Thoracic aorta (tissue), 2 donors: ENCODE results near the gene LIPM. TPM values are rescaled to one million over a fixed set of nuclear protein-coding genes. Genes with fewer than 3 reads are reported as not detected.
"Not testable (repeated sequence)": the region's sequence is repeated elsewhere in the genome, so short reads cannot be mapped to it uniquely, and the experiment has no call there.

Experiments used
- ATAC-seq: fragments of 150-250 bp; one replicate; pipeline ENCODE4 v1.8.0; 2017; ENCODE audit warnings: low read depth; ENCODE audit not compliant: insufficient number of reproducible peaks, low FRiP score
- DNase-seq: peaks from one replicate; pipeline ENCODE4 v3.0.0-alpha.2; 2020; ENCODE audit warnings: low spot score
- H3K27ac ChIP-seq, 2 donors: fragments of 200-600 bp; sonication (generic); 1 replicate in 1 of 2; 2 replicates in 1 of 2; pipeline ENCODE4 v1.5.1; 2016; ENCODE audit warnings: mild to moderate bottlenecking in 2 of 2, moderate library complexity in 2 of 2
- H3K27me3 ChIP-seq: fragments of 200-600 bp; sonication (generic); replicated peaks from 2 replicates; pipeline ENCODE4 v1.6.0; 2016; ENCODE audit warnings: mild to moderate bottlenecking; ENCODE audit not compliant: insufficient read depth
- H3K36me3 ChIP-seq: fragments of 200-600 bp; sonication (generic); one replicate; pipeline ENCODE4 v1.5.1; 2016
- H3K4me1 ChIP-seq, 2 donors: fragments of 200-600 bp; sonication (generic); 1 replicate in 1 of 2; 2 replicates in 1 of 2; pipeline versions ENCODE4 v1.5.1 to v1.6.0; 2016; ENCODE audit warnings: low read depth in 2 of 2, mild to moderate bottlenecking in 1 of 2; ENCODE audit not compliant: control insufficient read depth in 1 of 2
- H3K4me3 ChIP-seq: fragments of 200-600 bp; sonication (generic); 2 replicates; pipeline ENCODE4 v1.5.1; 2016; ENCODE audit warnings: mild to moderate bottlenecking
- H3K9me3 ChIP-seq: fragments of 200-600 bp; sonication (generic); 2 replicates; pipeline ENCODE4 v1.5.1; 2016
- total RNA-seq, 2 donors: library from RNA; depleted of rRNA; stranded (reverse); fragments of >200 nt; gene quantifications; one replicate each; pipeline versions ENCODE4 v1.1.0 to v1.2.3, GENCODE V29; 2016
- TF ChIP-seq, protein P1 (sequence below): fragments of 200-600 bp; sonication (generic); IDR thresholded peaks from one replicate; pipeline ENCODE4 v1.5.1; 2019; ENCODE audit warnings: antibody characterized with exemption

LIPM gene
- total RNA-seq, 2 donors from 2014 or later = not detected

DNA sequence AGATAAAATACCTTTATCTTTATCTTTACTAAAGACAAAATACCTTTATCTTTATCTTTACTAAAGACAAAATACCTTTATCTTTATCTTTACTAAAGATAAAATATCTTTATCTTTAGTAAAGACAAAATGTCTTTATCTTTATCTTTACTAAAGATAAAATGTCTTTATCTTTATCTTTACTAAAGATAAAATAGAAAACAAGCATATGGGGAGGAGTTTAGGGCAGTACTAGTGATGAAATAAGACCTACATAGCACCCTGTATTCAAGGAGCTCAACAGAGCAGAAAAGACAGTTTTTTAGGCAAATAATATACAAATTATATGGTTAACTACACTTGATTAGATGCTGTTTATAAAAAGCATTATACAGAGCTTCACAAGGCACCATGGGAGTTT, 29.8 kb downstream of the LIPM start:
- Histone ChIP-seq H3K4me3 (no peak overlapping the region), H3K36me3 (no peaks in the 10 kb centered on the region), H3K27me3 (no peaks in the 10 kb centered on the region), H3K9me3 (no peaks in the 10 kb centered on the region), H3K27ac (no peak overlapping the region), H3K4me1 (no peaks in the 10 kb centered on the region)
- ATAC-seq (no peak), DNase-seq (no peak)
- TF ChIP-seq, protein P1, sequence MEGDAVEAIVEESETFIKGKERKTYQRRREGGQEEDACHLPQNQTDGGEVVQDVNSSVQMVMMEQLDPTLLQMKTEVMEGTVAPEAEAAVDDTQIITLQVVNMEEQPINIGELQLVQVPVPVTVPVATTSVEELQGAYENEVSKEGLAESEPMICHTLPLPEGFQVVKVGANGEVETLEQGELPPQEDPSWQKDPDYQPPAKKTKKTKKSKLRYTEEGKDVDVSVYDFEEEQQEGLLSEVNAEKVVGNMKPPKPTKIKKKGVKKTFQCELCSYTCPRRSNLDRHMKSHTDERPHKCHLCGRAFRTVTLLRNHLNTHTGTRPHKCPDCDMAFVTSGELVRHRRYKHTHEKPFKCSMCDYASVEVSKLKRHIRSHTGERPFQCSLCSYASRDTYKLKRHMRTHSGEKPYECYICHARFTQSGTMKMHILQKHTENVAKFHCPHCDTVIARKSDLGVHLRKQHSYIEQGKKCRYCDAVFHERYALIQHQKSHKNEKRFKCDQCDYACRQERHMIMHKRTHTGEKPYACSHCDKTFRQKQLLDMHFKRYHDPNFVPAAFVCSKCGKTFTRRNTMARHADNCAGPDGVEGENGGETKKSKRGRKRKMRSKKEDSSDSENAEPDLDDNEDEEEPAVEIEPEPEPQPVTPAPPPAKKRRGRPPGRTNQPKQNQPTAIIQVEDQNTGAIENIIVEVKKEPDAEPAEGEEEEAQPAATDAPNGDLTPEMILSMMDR = no peak

DNA sequence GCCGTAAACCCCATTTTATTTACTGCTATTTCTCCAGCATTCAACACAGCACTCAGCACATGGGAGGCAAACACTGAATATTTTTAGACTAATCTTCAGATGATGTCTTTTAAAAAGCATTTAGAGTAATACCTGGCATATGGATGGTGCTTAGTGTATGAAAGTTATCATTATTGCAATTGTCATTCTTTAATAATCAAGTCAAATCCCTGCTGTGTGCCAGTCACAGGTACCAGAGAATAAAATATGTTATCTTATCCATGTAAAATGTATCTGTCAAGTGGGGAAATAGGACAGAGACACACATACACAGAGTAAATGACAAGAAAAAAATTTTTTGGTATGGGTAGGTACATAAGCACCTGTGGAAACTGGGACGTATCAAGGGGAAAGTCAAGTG, 30.6 kb downstream of the LIPM start:
- Histone ChIP-seq H3K27me3 (no peaks in the 10 kb centered on the region), H3K27ac (no peak overlapping the region), H3K36me3 (no peaks in the 10 kb centered on the region), H3K4me3 (no peak overlapping the region), H3K9me3 (no peaks in the 10 kb centered on the region), H3K4me1 (no peaks in the 10 kb centered on the region)
- TF ChIP-seq, protein P1 = no peak
- DNase-seq = no peak
- no peak for ATAC-seq

DNA sequence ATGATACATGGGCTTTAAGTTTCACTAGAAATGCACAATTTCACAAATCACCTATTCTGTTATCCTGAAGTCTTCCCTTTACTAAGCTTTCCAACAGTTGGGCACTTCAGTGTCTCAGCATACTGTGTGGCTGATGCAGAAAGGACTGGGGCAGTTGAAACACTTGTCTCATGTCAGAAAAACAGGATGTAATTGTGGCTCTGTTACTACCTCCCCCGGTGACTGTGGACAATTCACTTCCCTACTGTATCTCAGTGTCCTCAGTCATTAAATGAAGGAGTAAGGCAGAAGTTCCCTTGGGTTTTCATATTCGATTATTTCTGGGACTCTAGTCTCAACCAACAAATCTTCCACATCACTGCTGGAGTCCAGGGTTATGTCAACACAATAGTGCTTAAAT, 31.2 kb downstream of the LIPM start:
- no peak for DNase-seq
- ATAC-seq = no peak
- Histone ChIP-seq H3K36me3 (no peaks in the 10 kb centered on the region), H3K4me3 (no peak overlapping the region), H3K4me1 (no peaks in the 10 kb centered on the region), H3K27ac (no peak overlapping the region), H3K27me3 (no peaks in the 10 kb centered on the region), H3K9me3 (no peaks in the 10 kb centered on the region)
- TF ChIP-seq, protein P1 = no peak

DNA sequence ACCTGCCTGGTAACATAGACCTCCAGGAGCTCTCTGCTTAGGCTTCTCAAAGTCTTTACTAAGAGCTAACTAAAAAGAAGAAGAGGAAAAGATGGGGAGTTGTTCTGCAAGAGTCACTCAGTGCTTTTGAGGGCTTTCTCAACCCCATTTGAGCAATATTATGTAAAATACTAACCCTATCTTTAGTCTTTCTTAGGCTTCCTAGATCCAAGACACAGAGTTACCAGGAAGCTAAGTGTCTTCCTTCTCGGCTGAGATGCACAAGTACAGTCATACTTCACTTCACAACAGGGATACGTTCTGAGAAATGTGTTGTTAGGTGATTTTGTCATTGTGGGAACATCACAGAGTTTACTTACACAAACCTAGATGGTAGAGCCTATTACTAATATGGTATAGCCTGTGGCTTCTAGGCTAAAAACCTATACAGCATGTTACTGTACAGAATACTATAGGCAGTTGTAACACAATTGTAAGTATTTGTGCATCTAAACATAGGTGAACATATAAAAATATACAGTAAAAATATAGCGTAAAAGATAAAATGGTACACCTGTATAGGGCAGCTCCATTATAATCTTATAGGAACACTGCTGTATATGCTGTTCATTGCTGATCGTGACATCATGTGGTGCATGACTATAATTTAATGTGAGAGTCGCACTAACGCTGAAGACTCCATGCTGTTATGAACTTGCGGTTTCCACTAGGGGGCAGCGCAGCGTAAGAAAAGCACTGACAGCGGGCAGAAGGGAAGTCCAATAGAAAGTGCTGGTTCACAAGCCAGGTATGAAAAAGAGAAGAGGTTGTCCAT, 32.8 kb downstream of the LIPM start:
- DNase-seq = peak; percentile 31

DNA sequence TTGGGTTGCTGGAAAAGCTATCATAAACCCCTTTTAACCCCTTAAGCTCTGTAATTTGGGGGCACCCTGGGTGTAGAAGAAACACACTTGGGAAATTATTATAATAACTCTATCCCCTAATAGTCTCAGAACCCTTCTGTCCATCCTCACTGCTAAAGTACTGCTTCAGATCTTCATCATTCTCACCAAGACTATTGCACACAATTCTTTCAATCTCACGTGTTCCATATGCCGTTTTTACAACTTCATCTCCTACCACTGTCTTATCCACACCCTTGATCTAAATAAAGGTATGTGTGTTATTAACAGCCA, 33.3 kb downstream of the LIPM start:
- TF ChIP-seq, protein P1 = peak; percentile 11
- Histone ChIP-seq H3K27ac (no peak overlapping the region), H3K4me1 (no peaks in the 10 kb centered on the region), H3K36me3 (no peaks in the 10 kb centered on the region), H3K4me3 (no peak overlapping the region), H3K9me3 (no peaks in the 10 kb centered on the region), H3K27me3 (no peaks in the 10 kb centered on the region)
- ATAC-seq (peak; percentile 45), DNase-seq (no peak)

More for the DNA sequence above, 32.8 kb downstream of the LIPM start:
- Histone ChIP-seq H3K27me3 (no peaks in the 10 kb centered on the region), H3K4me1 (no peaks in the 10 kb centered on the region), H3K36me3 (no peaks in the 10 kb centered on the region), H3K4me3 (no peak overlapping the region), H3K27ac (no peak overlapping the region), H3K9me3 (no peaks in the 10 kb centered on the region)
- TF ChIP-seq, protein P1 = peak; percentile 84
- ATAC-seq = peak; percentile 79

DNA sequence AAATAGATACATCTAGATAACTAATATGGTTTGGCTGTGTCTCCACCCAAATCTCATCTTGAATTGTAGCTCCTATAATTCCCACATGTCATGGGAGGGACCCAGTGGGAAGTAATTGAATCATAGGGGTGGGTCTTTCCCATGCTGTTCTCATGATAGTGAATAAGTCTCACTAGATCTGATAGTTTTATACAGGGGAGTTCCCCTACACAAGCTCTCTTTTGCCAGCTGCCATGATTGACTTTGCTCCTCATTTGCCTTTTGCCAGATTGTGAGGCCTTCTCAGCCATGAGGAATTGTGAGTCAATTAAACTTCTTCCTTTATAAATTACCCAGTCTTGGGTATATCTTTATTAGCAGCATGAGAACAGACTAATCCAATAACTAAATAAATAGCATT, 35.1 kb downstream of the LIPM start:
- H3K27ac ChIP-seq, H3K27me3 ChIP-seq, H3K9me3 ChIP-seq, H3K36me3 ChIP-seq, DNase-seq, H3K4me1 ChIP-seq, ATAC-seq, H3K4me3 ChIP-seq: not testable (repeated sequence)
